ENCODE results near the gene GTPBP10.

GRCh38 chr7:90433221-90433620 lies 86.7 kb downstream of the GTPBP10 start:
- TF ChIP-seq, protein P1, sequence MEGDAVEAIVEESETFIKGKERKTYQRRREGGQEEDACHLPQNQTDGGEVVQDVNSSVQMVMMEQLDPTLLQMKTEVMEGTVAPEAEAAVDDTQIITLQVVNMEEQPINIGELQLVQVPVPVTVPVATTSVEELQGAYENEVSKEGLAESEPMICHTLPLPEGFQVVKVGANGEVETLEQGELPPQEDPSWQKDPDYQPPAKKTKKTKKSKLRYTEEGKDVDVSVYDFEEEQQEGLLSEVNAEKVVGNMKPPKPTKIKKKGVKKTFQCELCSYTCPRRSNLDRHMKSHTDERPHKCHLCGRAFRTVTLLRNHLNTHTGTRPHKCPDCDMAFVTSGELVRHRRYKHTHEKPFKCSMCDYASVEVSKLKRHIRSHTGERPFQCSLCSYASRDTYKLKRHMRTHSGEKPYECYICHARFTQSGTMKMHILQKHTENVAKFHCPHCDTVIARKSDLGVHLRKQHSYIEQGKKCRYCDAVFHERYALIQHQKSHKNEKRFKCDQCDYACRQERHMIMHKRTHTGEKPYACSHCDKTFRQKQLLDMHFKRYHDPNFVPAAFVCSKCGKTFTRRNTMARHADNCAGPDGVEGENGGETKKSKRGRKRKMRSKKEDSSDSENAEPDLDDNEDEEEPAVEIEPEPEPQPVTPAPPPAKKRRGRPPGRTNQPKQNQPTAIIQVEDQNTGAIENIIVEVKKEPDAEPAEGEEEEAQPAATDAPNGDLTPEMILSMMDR (IDR thresholded peaks at IDR 0.05; ENCODE audit: insufficient read depth, low read length) = no peak
- TF ChIP-seq GABPA (IDR thresholded peaks at IDR 0.05; ENCODE audit: low read depth) = no peak
